ENCODE results near the gene LINGO4.

LINGO4 gene

DNA sequence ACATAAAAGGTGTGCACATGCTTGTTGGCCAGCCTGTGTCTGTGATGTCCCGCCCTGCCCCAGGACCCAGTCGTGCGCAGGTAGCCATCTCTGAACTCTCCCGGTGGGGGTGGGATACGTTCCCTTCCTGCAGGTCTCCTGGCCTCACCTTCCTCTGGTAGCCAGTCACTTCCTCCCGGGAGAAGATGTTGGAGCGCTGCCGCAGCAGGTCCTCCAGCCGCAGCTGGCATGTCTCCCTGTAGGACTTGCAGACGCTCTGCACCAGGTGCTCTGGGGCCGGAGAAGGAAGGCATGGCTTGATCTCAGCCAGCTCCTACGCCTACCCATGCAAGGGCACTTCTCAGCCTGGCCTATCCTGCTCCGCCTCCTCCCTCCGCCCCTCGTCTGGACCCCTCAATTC lies 9.2 kb upstream of the LINGO4 start:
- no peak for DNase-seq (ENCODE audit: low read depth)

DNA sequence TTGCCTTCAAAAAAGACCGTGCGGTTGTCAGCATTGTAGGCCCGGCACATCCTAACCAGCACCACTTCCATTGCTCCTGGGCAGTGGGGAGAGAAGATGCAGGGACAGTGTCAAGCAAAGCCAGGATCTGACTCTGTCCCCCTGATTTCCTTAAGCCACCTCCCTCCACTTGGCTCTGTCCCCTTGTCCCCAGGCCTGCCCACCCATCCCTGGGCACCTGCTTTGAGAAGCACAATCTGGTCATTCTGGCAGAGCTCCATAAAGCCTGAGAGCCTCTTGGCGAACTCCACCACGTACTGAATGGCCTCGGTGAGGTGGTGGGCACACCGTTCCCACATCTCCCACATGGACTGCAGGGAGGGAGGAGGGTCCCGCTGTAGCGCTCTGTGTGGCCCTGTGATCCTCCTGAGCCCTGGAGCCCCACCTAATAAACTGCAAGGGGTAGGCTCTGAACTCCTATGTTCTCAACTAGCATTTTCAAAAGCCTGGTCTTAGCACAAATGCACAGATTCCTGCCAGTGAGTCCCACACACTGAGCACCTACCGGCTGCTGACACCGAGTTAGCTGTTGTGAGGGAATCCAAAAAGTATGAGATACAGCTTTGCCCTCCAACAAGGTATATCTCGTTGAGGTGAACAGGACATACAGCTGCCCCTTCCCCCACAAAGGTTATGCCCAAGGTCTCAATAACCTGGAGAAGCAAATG lies 8.2 kb upstream of the LINGO4 start:
- DNase-seq (ENCODE audit: low read depth) = no peak

DNA sequence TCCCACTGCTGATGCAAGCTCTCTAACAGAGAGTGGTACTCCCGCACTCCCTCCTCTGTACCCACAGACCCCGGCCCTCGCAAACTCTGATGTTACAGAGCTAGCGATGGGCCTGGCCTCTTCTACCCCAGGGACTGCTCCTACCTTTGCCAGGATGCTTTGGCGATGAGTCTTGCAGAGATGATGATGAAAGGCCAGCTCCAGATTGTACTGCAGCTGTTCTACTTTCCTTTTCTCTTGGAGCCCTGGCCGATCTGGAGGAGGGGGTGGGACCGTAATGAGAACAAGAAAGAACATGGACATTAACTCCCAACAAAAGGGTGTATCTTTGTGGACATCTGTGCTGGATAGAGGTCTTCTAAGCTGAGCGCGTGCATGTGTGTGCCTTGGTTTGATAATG lies 6.0 kb upstream of the LINGO4 start:
- no peak for DNase-seq (ENCODE audit: low read depth)

DNA sequence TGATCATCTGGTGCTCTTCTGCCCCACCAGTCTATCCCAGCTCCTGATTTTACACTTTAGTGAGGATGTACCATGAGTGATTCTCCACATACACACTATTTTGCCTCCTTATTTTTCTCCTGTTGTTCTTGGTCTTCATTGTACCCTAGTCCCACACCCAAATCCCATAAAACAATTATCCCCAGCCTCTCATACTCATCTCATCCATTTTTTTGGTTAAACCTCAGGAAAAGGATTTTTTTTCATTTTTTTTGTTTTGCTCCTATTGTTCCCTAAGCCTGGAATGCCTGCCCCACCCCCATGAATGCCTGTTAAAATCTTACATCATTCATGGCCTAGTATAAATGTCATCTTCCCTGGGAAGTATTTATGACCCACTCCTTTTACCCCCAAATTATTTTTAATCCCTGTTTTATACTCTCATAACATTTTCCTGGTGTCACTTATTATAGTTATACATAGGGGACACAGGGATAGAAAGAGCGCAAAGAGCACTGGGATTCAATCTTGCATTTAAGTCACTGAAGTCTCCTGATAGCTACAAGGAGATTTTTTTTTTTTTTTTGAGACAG lies 4.9 kb upstream of the LINGO4 start:
- no peak for DNase-seq (ENCODE audit: low read depth)

DNA sequence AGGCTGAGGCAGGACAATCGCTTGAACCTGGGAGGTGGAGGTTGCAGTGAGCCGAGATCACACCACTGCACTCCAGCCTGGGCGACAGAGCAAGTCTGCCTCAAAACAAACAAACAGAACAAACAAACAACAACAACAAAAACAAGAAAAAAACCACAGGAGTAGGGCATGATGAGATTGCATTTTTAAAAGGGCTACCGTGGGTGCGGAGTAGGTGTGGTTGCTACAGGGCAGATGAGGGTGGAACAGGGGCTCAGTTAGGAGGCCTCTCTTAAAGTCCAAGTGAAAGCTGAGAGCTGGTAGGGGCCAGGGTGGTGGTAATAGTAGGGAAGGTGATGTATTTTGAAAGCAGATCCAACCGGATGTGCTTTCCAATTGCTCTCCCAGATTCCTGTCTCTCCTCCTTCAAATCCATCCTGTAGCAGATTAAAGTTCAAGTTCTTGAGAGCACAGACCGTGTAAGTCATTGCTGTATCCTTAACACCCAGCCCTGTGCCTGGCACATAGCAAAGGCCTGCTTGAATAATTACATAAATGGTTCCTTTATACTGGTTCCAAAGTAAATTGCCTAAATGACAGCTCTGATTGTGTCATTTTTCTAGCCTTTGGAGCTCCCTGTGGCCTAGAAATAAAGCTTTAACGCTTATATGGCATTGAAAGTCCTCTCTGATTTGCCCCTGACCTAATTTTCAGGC lies 4.2 kb upstream of the LINGO4 start:
- no peak for DNase-seq (ENCODE audit: low read depth)

DNA sequence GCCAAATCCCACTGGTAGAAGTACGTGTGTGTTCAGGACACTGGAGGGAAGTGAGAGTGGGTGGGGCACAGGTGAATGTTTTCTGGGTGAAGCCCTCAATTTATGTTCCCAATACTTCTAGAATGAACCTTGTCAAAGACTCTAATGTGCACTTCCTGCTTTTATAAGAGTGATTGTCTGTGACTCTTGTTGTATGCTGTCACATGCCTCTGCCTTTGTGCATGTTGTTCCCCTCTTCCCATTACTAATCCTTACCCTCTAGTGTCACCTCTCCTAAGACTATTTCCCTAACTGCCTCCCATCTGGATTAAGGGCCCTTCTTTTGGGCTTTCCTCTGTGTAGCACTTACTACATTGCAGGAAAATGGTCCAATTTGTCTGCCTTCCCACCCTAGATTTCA lies 2.5 kb upstream of the LINGO4 start:
- DNase-seq (ENCODE audit: low read depth) = no peak

DNA sequence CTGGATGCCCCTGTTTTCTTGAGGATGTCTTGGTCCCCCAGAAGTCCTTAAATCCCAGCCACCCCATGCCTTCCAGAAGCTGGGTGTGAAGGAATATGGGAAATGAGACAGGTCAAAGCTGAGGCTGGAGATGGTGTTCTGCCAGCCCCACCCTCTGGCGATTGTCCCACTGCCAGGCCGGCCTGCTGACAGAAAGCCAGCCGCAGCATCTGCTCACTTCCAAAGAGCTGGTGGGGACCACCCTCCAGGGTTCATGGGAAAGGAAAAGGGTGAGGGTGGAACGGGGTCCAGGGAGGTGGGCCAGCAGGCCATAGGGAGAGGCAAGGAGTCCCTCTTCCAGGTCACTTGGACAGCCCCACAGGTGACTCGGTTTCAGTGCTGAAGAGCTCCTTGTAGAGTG lies 1.9 kb upstream of the LINGO4 start:
- no peak for DNase-seq (ENCODE audit: low read depth)

DNA sequence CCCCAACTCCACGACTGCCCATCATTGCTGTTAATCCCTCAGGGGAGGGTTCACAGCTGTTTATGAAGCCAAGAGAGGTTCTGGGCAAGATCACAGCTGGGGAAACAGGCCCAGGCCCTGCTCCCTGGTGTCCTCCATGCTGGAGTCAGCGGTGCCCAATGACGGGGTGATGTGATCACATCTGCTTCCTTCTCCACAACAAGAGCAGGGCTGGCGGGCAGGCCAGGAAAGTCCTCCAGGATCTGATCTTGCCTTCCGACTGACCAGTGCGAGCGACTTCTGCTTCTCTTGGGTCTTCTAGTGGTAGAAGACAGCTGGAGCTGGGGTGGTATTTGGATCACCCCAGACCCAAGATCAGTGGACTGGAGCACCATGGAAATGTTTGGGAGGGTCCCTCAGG lies 951 bp upstream of the LINGO4 start:
- DNase-seq (ENCODE audit: low read depth) = no peak

DNA sequence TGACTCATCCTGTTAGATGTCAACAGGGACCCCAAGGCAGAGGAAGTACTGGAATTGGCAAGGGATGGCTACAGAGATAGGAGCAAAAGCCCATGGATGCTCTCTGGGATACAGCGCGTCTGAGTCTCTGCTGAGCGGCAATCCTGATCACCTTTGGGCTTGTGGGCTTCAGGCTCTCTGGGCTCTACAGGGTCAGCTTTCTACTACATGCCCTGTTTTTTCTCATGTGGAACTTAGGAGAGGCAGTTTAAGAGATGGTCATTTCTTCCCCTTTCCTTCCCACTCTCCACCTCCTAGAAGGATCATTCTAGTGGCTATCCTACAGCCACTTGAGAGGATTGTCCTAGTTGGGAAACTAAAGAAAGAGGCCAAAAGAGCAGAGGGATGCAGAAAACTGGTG lies 1.3 kb downstream of the LINGO4 start:
- DNase-seq (ENCODE audit: low read depth) = no peak

DNA sequence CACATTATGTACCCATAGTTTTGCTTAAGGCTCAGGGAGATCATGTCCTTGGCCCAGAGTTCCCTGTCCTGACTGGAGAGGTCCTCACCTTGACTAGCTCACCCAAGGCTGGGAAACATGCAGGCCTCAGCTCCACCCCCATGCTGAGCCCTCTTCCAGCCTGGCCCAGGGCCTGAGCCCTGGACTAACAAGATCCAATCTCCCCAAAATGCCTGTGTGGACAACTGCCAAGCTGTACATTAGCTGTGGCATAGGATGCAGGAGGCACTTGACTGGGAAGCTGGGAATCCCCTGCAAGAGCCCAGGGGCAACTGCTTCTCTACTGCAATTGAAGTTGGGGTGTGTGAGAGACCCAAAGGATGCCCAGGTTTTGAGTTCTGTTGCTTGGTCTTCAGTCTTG lies 2.1 kb downstream of the LINGO4 start:
- DNase-seq (ENCODE audit: low read depth) = no peak

DNA sequence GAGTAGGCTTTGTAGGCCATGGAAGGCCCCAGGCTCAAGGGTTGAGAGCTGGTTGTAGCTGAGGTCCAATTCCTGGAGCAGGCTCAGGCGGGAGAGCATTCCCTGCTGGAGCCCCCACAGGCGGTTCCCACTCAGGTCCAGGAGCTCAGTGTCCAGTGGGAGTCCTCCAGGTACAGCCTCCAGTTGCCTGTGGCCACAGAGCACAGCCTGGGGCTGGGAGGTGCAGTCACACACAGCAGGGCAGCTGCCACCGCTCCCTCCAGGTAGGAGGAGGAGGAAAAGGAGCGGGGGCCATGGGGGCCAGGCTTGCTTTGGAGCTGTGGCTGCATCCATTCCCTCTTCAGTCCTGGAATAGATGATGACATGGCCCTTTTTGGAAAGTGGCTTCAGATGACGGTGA lies 2.8 kb downstream of the LINGO4 start:
- no peak for DNase-seq (ENCODE audit: low read depth)

DNA sequence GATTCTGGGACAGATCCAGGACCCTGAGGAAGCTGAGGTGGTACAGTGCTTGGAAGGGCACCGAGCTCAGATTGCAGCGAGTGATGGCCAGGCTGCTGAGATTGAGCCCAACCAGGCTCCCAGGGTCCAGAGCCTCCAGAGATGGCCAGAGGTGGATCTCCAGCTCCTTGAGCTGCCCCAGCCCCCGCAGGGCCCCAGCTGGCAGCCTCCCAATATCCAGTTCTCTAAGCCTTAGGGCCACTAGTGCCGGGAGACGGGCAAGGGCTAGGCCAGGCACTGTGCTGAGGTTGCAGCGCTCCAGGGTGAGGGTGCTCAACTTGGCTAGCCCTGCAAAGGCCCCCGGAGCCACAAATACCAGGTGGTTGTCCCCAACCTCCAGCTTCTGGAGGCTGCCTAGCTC lies 3.4 kb downstream of the LINGO4 start:
- no peak for DNase-seq (ENCODE audit: low read depth)

DNA sequence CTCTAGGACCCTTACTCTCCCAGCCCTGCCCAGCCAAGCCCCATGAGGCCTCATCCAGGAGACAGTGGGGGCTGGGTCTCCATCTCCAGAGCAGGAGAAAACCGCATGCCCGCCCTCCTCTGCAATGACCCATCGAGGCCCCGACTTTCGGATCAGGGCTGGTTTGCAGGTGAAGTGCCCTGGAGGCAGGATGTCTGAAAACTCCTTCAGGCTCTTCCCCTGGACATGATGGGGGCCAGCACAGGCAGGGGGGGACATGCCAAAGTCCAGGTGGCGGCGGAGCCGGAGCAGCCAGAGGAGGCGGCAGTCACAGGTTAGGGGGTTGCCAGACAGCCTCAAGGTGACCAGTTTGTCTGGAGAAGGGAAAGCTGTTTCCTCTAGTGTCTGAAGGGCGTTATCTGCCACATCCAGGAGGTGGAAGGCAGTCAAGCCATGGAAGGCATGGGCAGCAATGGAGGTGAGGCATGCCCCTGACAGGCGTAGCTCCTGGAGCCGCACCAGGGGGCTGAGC lies 3.9 kb downstream of the LINGO4 start:
- no peak for DNase-seq (ENCODE audit: low read depth)

DNA sequence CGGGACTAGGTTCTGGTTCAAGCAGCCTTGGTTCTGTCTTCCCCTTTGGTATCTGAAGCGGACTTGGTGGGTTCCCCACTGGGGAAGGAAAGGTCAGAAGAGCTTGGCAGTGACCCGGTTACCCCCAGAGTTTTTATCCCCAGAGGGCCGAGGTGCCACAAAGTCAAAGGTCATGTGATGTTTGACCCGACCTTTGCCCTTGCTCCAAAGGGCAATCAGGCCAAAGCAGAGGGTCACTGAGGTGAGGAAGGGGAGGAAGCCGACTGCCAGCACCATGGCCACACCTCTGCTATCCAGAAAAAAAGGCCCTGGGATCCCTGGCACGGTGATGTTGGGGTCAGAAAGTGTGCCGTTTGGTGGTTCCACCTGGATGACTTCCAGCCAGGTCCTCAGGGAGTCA lies 4.4 kb downstream of the LINGO4 start:
- DNase-seq (ENCODE audit: low read depth) = no peak

DNA sequence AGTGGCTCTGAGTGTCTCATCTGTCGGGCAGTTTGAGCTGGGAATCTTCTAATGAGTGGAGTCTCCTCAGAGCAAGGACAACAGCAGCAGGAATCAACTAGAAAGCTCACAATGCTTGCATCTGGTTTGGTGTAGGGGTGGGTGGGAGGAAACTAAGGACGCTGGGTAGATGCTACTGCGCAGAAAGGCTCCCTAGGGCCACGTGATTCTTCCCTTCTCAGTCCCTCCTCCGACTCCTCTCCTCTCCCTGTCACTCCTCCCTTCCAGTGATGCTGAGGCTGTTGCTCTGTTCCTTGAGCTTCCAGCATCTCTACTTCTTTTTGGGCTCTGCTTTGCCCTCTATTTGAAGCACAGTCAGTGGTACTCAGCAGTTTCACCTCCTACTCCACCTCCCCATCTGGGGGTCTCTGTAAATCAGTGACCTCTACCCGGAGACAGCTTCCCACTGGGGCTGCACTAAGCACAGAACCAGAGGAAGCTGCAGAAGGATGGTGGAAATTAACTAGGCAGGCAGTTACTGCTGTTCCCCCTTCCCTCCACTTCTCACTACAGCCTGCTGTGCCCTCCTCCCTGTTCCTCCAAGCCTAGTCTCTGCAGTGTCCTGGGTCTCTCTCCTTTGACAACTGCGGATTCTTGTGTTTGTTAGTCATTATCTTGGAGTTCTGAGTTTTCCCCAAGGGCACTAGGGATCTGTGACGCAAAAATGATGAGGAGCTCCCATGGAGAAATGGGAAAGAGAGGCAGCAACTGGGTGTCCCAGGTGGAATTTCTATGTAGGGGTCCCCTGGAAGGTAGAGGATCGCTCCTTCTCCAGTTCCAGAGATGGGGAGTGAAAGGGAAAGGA lies 5.8 kb downstream of the LINGO4 start:
- no peak for DNase-seq (ENCODE audit: low read depth)

DNA sequence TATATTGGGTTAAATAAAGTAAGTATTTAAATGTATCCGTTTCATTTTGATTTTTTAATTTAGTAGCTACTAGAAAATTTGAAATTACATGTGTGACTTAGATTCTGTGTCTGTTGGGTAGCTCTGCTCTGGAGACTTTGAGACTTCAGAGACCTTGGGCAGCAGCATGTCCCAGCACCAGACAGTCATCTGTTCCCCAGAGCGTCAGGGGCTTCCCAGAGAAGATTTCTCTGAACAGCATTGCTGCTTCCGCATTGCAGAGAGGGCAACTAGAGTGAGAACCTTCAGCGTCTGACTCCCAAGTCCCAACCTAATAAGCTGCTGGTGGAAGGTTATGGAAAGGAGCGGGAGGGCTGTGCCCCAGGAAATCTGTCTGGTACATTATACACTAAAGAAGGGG lies 6.6 kb downstream of the LINGO4 start:
- DNase-seq (ENCODE audit: low read depth) = no peak

DNA sequence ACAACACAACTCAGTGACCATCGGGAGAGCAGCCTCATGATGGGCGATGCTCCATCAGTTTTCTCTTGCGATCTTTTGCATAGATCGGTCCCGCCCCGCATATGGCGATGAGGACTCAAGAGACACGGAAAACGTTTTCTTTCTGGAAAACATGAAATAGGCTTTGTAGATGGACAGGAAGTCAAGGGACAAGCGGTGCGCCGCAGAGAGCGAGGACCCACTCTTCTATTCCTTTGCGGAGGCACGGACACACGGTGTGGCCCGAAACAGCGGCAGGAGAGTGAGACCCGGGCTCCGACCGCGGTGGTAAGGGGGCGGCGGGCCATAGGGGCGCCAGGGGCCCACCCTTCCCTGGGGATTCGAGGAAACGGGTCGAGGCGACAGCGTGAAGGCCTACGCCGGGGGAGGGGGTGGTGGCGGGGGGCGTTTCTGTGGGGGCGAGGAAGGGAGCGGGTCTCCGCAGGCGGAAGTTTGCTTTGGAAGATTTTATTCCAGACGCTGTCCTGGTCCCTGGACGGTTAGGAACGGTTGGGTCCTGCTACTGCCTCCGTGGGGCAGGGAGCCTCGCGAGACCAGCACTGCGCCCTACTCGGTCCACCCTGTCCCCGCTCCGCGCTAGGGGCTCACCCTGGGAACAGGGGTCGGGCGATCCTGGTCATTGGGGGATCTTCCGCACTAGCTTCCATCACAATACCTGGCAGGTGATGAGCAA lies 14.1 kb downstream of the LINGO4 start:
- no peak for DNase-seq (ENCODE audit: low read depth)

DNA sequence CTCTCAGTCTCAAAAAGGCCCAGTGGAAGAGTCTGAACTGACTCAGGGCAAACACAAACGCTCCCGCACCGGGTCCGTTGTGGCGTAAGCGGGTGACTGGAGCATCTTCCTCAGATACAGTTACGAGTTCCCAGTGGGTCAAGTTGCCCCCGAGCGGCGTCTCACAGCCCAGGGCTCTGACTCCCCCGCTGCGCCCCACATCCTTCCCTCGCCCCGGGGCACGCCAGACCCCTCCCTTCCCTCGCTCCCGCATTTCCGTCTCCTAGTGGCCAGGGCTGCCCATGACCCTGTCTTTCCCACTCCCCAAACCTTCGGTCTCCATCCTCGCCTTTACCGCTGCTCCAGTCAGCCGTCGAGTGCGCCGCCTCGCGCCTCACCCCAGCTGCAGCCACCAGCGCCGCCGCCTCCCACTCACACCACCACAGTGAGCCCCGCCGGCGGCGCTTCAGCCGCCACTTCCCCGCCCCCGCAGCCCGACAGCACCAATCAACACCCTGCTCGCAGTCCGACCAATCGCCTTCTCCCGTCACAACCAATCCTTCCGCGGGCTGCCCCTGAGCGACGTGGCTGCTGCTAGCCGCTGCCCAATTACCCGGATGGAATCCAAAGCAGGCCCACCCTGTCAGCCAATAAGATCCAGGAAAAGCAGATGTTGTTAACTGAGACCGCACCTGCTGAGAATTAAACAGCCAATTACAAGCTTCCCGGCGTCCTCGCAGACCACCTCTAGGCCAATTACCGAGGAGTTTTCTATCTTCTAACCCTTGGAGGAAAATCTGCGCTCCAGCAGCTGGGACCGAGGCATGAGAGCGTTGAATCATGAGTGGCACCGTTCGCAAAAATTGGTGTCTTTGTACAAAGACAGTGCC lies 14.9 kb downstream of the LINGO4 start, which contains the start of gene TDRKH:
TDRKH (minus strand) TSS at position 430 of the 869 bp plus-strand sequence. CDS start 7,478 bp downstream, outside the sequence.
- DNase-seq (ENCODE audit: low read depth) = peak; percentile 90

DNA sequence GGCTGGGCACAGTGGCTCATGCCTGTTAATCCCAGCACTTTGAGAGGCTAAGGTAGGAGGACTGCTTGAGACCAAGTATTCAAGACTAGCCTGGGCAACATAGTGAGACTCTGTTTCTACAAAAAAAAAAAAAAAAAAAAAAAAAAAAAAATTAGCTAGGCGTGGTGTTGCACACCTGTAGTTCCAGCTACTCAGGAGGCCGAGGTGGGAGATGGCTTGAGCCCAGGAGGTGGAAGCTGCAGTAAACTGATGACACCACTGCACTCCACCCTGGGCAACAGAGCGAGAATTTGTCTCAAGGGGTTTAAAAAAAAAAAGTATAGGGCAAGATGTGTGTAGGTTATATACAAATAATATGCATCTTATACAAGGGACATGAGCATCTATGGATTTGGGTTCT lies 17.5 kb downstream of the LINGO4 start:
- no peak for DNase-seq (ENCODE audit: low read depth)

DNA sequence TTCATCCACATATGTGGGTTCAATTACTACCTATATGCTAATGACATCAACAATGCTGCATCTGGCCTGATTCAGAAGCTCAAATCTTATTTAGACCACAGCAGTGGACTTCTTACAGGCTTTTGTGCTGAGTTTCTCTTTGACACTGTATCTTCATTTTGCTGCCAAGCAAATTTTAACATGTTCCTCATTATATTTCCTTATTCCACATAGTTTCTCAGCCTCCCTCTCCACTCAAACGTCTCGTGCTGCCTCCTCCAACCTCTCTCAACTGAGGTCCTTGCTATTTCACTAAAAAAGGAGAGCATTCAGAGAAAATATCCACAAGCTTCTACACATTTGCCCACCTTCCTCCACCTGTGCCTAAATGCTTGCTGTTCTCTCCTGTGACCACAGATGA lies 21.4 kb downstream of the LINGO4 start:
- DNase-seq (ENCODE audit: low read depth) = no peak

DNA sequence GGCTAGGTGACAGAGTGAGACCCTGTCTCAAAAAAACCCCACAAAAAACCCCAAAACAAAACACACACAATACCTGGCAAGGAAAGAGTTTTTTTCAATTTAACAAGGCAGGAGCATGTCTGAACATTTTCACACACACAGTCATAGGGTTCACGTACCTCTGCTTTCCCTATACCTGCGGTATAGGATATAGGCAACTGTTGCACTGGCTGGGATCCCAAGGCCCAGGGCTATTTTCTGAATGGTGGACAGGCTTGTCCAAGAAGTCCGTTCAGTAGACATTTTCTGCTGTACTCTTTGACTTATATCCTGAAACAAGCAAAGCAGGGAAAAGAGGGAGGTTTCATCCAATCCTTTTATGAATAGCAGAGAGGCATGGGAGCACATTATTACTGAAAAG lies 22.5 kb downstream of the LINGO4 start:
- no peak for DNase-seq (ENCODE audit: low read depth)

Data from stimulated activated CD8-positive, alpha-beta memory T cell treated with anti-CD3 and anti-CD28 coated beads, Interleukin-15, amount 100 ng/mL, for 24 hours (primary cell).